Measurements from ENCODE around the gene SFMBT2. TPM values are rescaled to one million over a fixed set of nuclear protein-coding genes. Genes with fewer than 3 reads are reported as not detected.

The SFMBT2 gene
- total and polyA plus RNA-seq, 2 of the 13 experiments (the other 11 are each of a cell fraction or from before 2014, with no cell fraction given), result 0.01 to 0.02 TPM

GRCh38 chr10:7433861-7434260 lies 23.0 kb upstream of the SFMBT2 start:
- H4K20me1 ChIP-seq (ENCODE audit: insufficient read depth, low read length), result no peaks in the 10 kb centered on the region
- no TSS peak for BruUV-seq (replicated peaks)
- H3K9ac ChIP-seq (ENCODE audit: insufficient read depth, low read depth, low read length), result no peak overlapping the region
- H2AFZ ChIP-seq (ENCODE audit: low read length), result no peak overlapping the region
- no peaks in the 10 kb centered on the region for H3K36me3 ChIP-seq (replicated peaks in 1 of 2; ENCODE audit: control insufficient read depth in 1 of 2, insufficient read depth in 2 of 2, low read length in 2 of 2)
- H3K4me1 ChIP-seq (ENCODE audit: insufficient read depth, low read length), result no peaks in the 10 kb centered on the region
- no peak overlapping the region for H3K4me2 ChIP-seq (ENCODE audit: low read depth, low read length)
- in situ Hi-C loops (cut with HindIII; ENCODE audit: extremely low pct_ligation_motif_present, low pct_unique_long_range_greater_than_20kb) (no loop called here), intact Hi-C loops (cut with micrococcal nuclease; ENCODE audit: unreplicated experiment) (no loop called here)
- no peaks in the 10 kb centered on the region for H3K9me3 ChIP-seq (ENCODE audit: low read length)
- no peak for FAIRE-seq
- DNase-seq (ENCODE audit: low spot score), result no peak
- ChIA-PET CTCF (ENCODE audit: low intra/inter-chr PET ratio, low total read pairs) (no interaction called here), POLR2A (no interaction called here)
- H3K27me3 ChIP-seq (ENCODE audit: control insufficient read depth in 1 of 2, insufficient read depth in 2 of 2, low read length in 2 of 2), result peaks cover 1 to 16% of the 10 kb centered on the region in 2 experiments; a peak in 2 of 5 replicates
- H3K27ac ChIP-seq (ENCODE audit: extremely low read length, insufficient read depth, low read length), result no peak overlapping the region
- TF ChIP-seq ZNF12 (CRISPR knock-in tag; IDR thresholded peaks at IDR 0.05), result no peak
- TF ChIP-seq MEF2D (CRISPR knock-in tag; IDR thresholded peaks at IDR 0.05), result no peak
- TF ChIP-seq ZNF18 (CRISPR knock-in tag; IDR thresholded peaks at IDR 0.05; ENCODE audit: insufficient replicate concordance), result no peak
- no peak for TF ChIP-seq PCBP1 (IDR thresholded peaks at IDR 0.05; ENCODE audit: borderline replicate concordance, low read depth, low read length)
- no peak for TF ChIP-seq MTF1 (CRISPR knock-in tag; IDR thresholded peaks at IDR 0.05)
- no peak for TF ChIP-seq ZNF549 (CRISPR knock-in tag; IDR thresholded peaks at IDR 0.05)
- TF ChIP-seq FOXO4 (CRISPR knock-in tag; conservative IDR thresholded peaks at IDR 0.05), result no peak
- no peak for TF ChIP-seq CREB1 (IDR thresholded peaks at IDR 0.05)
- no peak for TF ChIP-seq CREB1 (CRISPR knock-in tag; IDR thresholded peaks at IDR 0.05)
- no peak for TF ChIP-seq SCMH1 (CRISPR knock-in tag; IDR thresholded peaks at IDR 0.05; ENCODE audit: borderline replicate concordance)
- TF ChIP-seq ZNF30 (CRISPR knock-in tag; IDR thresholded peaks at IDR 0.05), result no peak
- no peak for TF ChIP-seq CENPBD1 (CRISPR knock-in tag; IDR thresholded peaks at IDR 0.05; ENCODE audit: borderline replicate concordance, low read depth)
- TF ChIP-seq ZNF710 (CRISPR knock-in tag; IDR thresholded peaks at IDR 0.05; ENCODE audit: borderline replicate concordance), result no peak
- TF ChIP-seq ZNF597 (CRISPR knock-in tag; IDR thresholded peaks at IDR 0.05), result no peak
- no peak for TF ChIP-seq SPEN (CRISPR knock-in tag; IDR thresholded peaks at IDR 0.05; ENCODE audit: low read depth)
- no peak for TF ChIP-seq ETV6 (CRISPR knock-in tag; conservative IDR thresholded peaks at IDR 0.05)
- no peak for TF ChIP-seq RELA (CRISPR knock-in tag; IDR thresholded peaks at IDR 0.05)
- TF ChIP-seq ZNF784 (CRISPR knock-in tag; IDR thresholded peaks at IDR 0.05; ENCODE audit: borderline replicate concordance), result no peak
- WGBS (ENCODE audit: low lambda C conversion rate), result 55% methylated on average over 8 of the region's 8 CpGs
- H3K4me3 ChIP-seq (replicated peaks in 1 of 3; ENCODE audit: insufficient read depth in 1 of 3, low read depth in 2 of 3, low read length in 3 of 3), result no peak overlapping the region
- ATAC-seq, result no peak
- H3K79me2 ChIP-seq (ENCODE audit: insufficient read depth, low read length), result no peaks in the 10 kb centered on the region

Data from HepG2 (cell line).